ENCODE measurements around the gene BLMH. TPM values are rescaled to one million over a fixed set of nuclear protein-coding genes. Genes with fewer than 3 reads are reported as not detected.

The BLMH gene
- total and polyA plus RNA-seq, 9 of the 15 experiments (the other 6 are each of a cell fraction or from before 2014, with no cell fraction given), result 26.0 to 118 (median 67.3) TPM

- Histone ChIP-seq H3K79me2 (ENCODE audit: control insufficient read depth, insufficient read depth, low read length) (no peaks in the 10 kb centered on the region), H3K9me3 (replicated peaks; ENCODE audit: control insufficient read depth, insufficient read depth, low read depth, low read length) (no peaks in the 10 kb centered on the region), H3K27ac (ENCODE audit: extremely low read depth, low read depth, low read length) (no peak overlapping the region), H3K4me3 (no peak overlapping the region), H2AFZ (ENCODE audit: low read depth, low read length) (no peak overlapping the region), H3K27me3 (ENCODE audit: control insufficient read depth in 2 of 2, insufficient read depth in 2 of 2, low read length in 2 of 2) (no peaks in the 10 kb centered on the region), H3K4me1 (replicated peaks in 1 of 2; ENCODE audit: control insufficient read depth in 2 of 2, insufficient read depth in 2 of 2, low read length in 2 of 2) (no peaks in the 10 kb centered on the region), H3K36me3 (ENCODE audit: control insufficient read depth, insufficient read depth, low read length) (peaks cover 85% of the 10 kb centered on the region), H3K9me1 (ENCODE audit: control insufficient read depth, insufficient read depth, low read length) (no peaks in the 10 kb centered on the region), H3K9ac (ENCODE audit: insufficient read depth in 1 of 2, low read depth in 2 of 2, low read length in 2 of 2) (no peak overlapping the region), H3K4me2 (ENCODE audit: insufficient read depth, low read length) (no peak overlapping the region), H4K20me1 (replicated peaks; ENCODE audit: control insufficient read depth, insufficient read depth, low read length) (no peaks in the 10 kb centered on the region)
- CTCF ChIA-PET (ENCODE audit: low intra/inter-chr PET ratio), result no interaction called here
- TF ChIP-seq DEAF1 (CRISPR knock-in tag; IDR thresholded peaks at IDR 0.05) (no peak), E2F8 (IDR thresholded peaks at IDR 0.05; ENCODE audit: low read depth, partially characterized antibody) (no peak), ZNF384 (IDR thresholded peaks at IDR 0.05; ENCODE audit: low read depth, low read length) (no peak), ZFP91 (CRISPR knock-in tag; IDR thresholded peaks at IDR 0.05) (no peak), RAD51 (IDR thresholded peaks at IDR 0.05; ENCODE audit: borderline replicate concordance, low read depth) (no peak), STAG1 (CRISPR knock-in tag; IDR thresholded peaks at IDR 0.05; ENCODE audit: borderline replicate concordance) (no peak), FOSL1 (tag; conservative IDR thresholded peaks at IDR 0.05) (peak; percentile 21; the same call in 1 of the 2 replicates), ZBTB11 (CRISPR knock-in tag; IDR thresholded peaks at IDR 0.05) (no peak)
- in situ Hi-C loops (cut with MboI) (loop anchor here (10.0 kb wide), 1 partner anchor 156 kb away; the partner anchor contains the start of gene NSRP1), intact Hi-C loops (cut with micrococcal nuclease) (loop anchor here (10.0 kb wide), 1 partner anchor 64 kb away; the partner anchor contains the start of gene TMIGD1)
- BruUV-seq (replicated peaks), result no TSS peak
- WGBS (ENCODE audit: insufficient coverage, low coverage, missing lambda C conversion rate), result 85% methylated on average over 6 of the region's 6 CpGs
- FAIRE-seq, result no peak
- ATAC-seq, result no peak
- DNase-seq (ENCODE audit: extremely low read depth in 1 of 4, low spot score in 3 of 4), result peak in 2 of 4 experiments; percentile 35 to 44
- POLR2A ChIA-PET, result no interaction called here
Observed at GRCh38 chr17:30271102-30271501, 20.6 kb downstream of the BLMH start.

Data from K562 (cell line).